ENCODE measurements around the gene OR4D2. TPM values are rescaled to one million over a fixed set of nuclear protein-coding genes. Genes with fewer than 3 reads are reported as not detected.

OR4D2 gene
- total and polyA plus RNA-seq, 4 donors, result not detected

GRCh38 chr17:58148609-58149008, 18.2 kb upstream of the OR4D2 start:
- 79% methylated on average over 3 of the region's 3 CpGs for WGBS
- H3K27me3 ChIP-seq (ENCODE audit: control insufficient read depth in 4 of 4, insufficient read depth in 4 of 4, low read length in 3 of 4), result peaks cover 0 to 6% (median 2%) of the 10 kb centered on the region in 4 donors
- no peaks in the 10 kb centered on the region for H3K36me3 ChIP-seq (ENCODE audit: control insufficient read depth in 4 of 4, insufficient read depth in 3 of 4, low read depth in 1 of 4, low read length in 3 of 4)
- TF ChIP-seq FOXA1 (IDR thresholded peaks at IDR 0.05) (no peak), RXRA (IDR thresholded peaks at IDR 0.05) (no peak)
- no peak for DNase-seq (ENCODE audit: low spot score)
- H3K9me3 ChIP-seq (ENCODE audit: control insufficient read depth in 4 of 4, low read length in 3 of 4), result peaks cover 1 to 20% (median 2%) of the 10 kb centered on the region in 4 donors
- no peak overlapping the region for H3K4me3 ChIP-seq (ENCODE audit: low read depth in 1 of 3, low read length in 3 of 3)
- no peaks in the 10 kb centered on the region for H3K4me1 ChIP-seq (ENCODE audit: control insufficient read depth in 4 of 4, insufficient read depth in 4 of 4, low read length in 3 of 4)
- no peak overlapping the region for H3K27ac ChIP-seq (ENCODE audit: low read depth in 1 of 2, low read length in 2 of 2)
- no peak overlapping the region for H3K9ac ChIP-seq (ENCODE audit: low read depth in 1 of 2, low read length in 2 of 2)

GRCh38 chr17:58150394-58150793, 16.4 kb upstream of the OR4D2 start:
- Histone ChIP-seq H3K27ac (ENCODE audit: low read depth in 1 of 2, low read length in 2 of 2) (no peak overlapping the region), H3K36me3 (ENCODE audit: control insufficient read depth in 4 of 4, insufficient read depth in 3 of 4, low read depth in 1 of 4, low read length in 3 of 4) (no peaks in the 10 kb centered on the region), H3K4me3 (ENCODE audit: low read depth in 1 of 3, low read length in 3 of 3) (no peak overlapping the region), H3K27me3 (ENCODE audit: control insufficient read depth in 4 of 4, insufficient read depth in 4 of 4, low read length in 3 of 4) (peaks cover 0 to 11% (median 5%) of the 10 kb centered on the region in 4 donors), H3K4me1 (ENCODE audit: control insufficient read depth in 4 of 4, insufficient read depth in 4 of 4, low read length in 3 of 4) (no peaks in the 10 kb centered on the region), H3K9ac (ENCODE audit: low read depth in 1 of 2, low read length in 2 of 2) (no peak overlapping the region), H3K9me3 (ENCODE audit: control insufficient read depth in 4 of 4, low read length in 3 of 4) (peaks cover 0 to 6% (median 0%) of the 10 kb centered on the region in 4 donors)
- 51% methylated on average over 6 of the region's 6 CpGs for WGBS
- no peak for TF ChIP-seq ZBTB33 (IDR thresholded peaks at IDR 0.05)
- no peak for TF ChIP-seq EGR1 (IDR thresholded peaks at IDR 0.05; ENCODE audit: low read depth in 2 of 2)
- no peak for TF ChIP-seq TAF1 (conservative IDR thresholded peaks at IDR 0.05)
- no peak for TF ChIP-seq FOXA2 (IDR thresholded peaks at IDR 0.05)
- TF ChIP-seq ATF3 (IDR thresholded peaks at IDR 0.05), result no peak
- TF ChIP-seq REST (IDR thresholded peaks at IDR 0.05), result no peak
- no peak for TF ChIP-seq RXRA (IDR thresholded peaks at IDR 0.05)
- no peak for TF ChIP-seq MAX (IDR thresholded peaks at IDR 0.05)
- TF ChIP-seq JUND (IDR thresholded peaks at IDR 0.05), result no peak
- no peak for TF ChIP-seq SP1 (IDR thresholded peaks at IDR 0.05)
- TF ChIP-seq NR2F2 (IDR thresholded peaks at IDR 0.05), result no peak
- DNase-seq (ENCODE audit: low spot score), result no peak

GRCh38 chr17:58153046-58153445, 13.7 kb upstream of the OR4D2 start:
- no peaks in the 10 kb centered on the region for H3K9me3 ChIP-seq (ENCODE audit: control insufficient read depth in 4 of 4, low read length in 3 of 4)
- no peak overlapping the region for H3K9ac ChIP-seq (ENCODE audit: low read depth in 1 of 2, low read length in 2 of 2)
- TF ChIP-seq SP1 (IDR thresholded peaks at IDR 0.05) (no peak), HNF4A (conservative IDR thresholded peaks at IDR 0.05) (no peak), MAX (IDR thresholded peaks at IDR 0.05) (no peak), REST (IDR thresholded peaks at IDR 0.05) (no peak), ATF3 (IDR thresholded peaks at IDR 0.05) (no peak)
- 45% methylated on average over 2 of the region's 2 CpGs for WGBS
- no peak overlapping the region for H3K4me3 ChIP-seq (ENCODE audit: low read depth in 1 of 3, low read length in 3 of 3)
- no peaks in the 10 kb centered on the region for H3K36me3 ChIP-seq (ENCODE audit: control insufficient read depth in 4 of 4, insufficient read depth in 3 of 4, low read depth in 1 of 4, low read length in 3 of 4)
- no peak for DNase-seq (ENCODE audit: low spot score)
- no peak overlapping the region for H3K27ac ChIP-seq (ENCODE audit: low read depth in 1 of 2, low read length in 2 of 2)
- peaks cover 2 to 20% (median 9%) of the 10 kb centered on the region in 4 donors for H3K27me3 ChIP-seq (ENCODE audit: control insufficient read depth in 4 of 4, insufficient read depth in 4 of 4, low read length in 3 of 4)
- H3K4me1 ChIP-seq (ENCODE audit: control insufficient read depth in 4 of 4, insufficient read depth in 4 of 4, low read length in 3 of 4), result peaks cover 0 to 8% (median 2%) of the 10 kb centered on the region in 4 donors

Measured in liver (tissue), 9 donors.